ENCODE measurements around the gene MT1H. TPM values are rescaled to one million over a fixed set of nuclear protein-coding genes. Genes with fewer than 3 reads are reported as not detected.
"Not testable (repeated sequence)": the region's sequence is repeated elsewhere in the genome, so short reads cannot be mapped to it uniquely, and the experiment has no call there.

The MT1H gene
- total RNA-seq, 1 experiment from 2014 or later = not detected

GRCh38 chr16:56665286-56666261 is 4.0 kb upstream of the MT1H start:
- DNase-seq (ENCODE audit: low read depth) = not testable (repeated sequence)

- DNase-seq (ENCODE audit: low read depth) = peak; percentile 52
Observed at GRCh38 chr16:56667581-56668571, 1.7 kb upstream of the MT1H start, which contains the start of gene MT1G. Gene MT1G, minus strand, starts transcription at chr16:56668065. Its CDS starts 72 bp downstream, at chr16:56667993.

- DNase-seq (ENCODE audit: low read depth) = no peak
Observed at GRCh38 chr16:56669840-56670619, 416 bp downstream of the MT1H start.

- no peak for DNase-seq (ENCODE audit: low read depth)
Observed at GRCh38 chr16:56670620-56670934, 963 bp downstream of the MT1H start.

GRCh38 chr16:56671691-56672090 is 2.1 kb downstream of the MT1H start:
- not testable (repeated sequence) for DNase-seq (ENCODE audit: low read depth)

- DNase-seq (ENCODE audit: low read depth) = not testable (repeated sequence)
Observed at GRCh38 chr16:56672171-56672570, 2.6 kb downstream of the MT1H start.

GRCh38 chr16:56672761-56673536 is 3.3 kb downstream of the MT1H start:
- no peak for DNase-seq (ENCODE audit: low read depth)

GRCh38 chr16:56673921-56674320 is 4.3 kb downstream of the MT1H start:
- DNase-seq (ENCODE audit: low read depth) = peak; percentile 29

GRCh38 chr16:56674570-56674969 is 5.0 kb downstream of the MT1H start:
- not testable (repeated sequence) for DNase-seq (ENCODE audit: low read depth)

GRCh38 chr16:56675685-56676210 is 6.1 kb downstream of the MT1H start:
- no peak for DNase-seq (ENCODE audit: low read depth)

GRCh38 chr16:56677474-56677873 is 7.9 kb downstream of the MT1H start:
- no peak for DNase-seq (ENCODE audit: low read depth)

- no peak for DNase-seq (ENCODE audit: low read depth)
Observed at GRCh38 chr16:56679078-56679730, 9.6 kb downstream of the MT1H start.

- DNase-seq (ENCODE audit: low read depth) = peak; percentile 35
Observed at GRCh38 chr16:56679818-56680217, 10.2 kb downstream of the MT1H start.

- DNase-seq (ENCODE audit: low read depth) = peak; percentile 91
Observed at GRCh38 chr16:56681939-56682702, 12.5 kb downstream of the MT1H start, which contains the start of gene MT1X. Gene MT1X, plus strand, starts transcription at chr16:56682470. Its CDS starts 71 bp downstream, at chr16:56682541.

GRCh38 chr16:56682703-56683397 is 13.2 kb downstream of the MT1H start:
- no peak for DNase-seq (ENCODE audit: low read depth)

- DNase-seq (ENCODE audit: low read depth) = no peak
Observed at GRCh38 chr16:56683424-56684172, 14.0 kb downstream of the MT1H start.

GRCh38 chr16:56684256-56684925 is 14.8 kb downstream of the MT1H start:
- no peak for DNase-seq (ENCODE audit: low read depth)

Data from RPMI7951 (cell line).